KOPT-K1 (cell line): ENCODE measurements around the gene ACSM4.
"Not testable (repeated sequence)": the region's sequence is repeated elsewhere in the genome, so short reads cannot be mapped to it uniquely, and the experiment has no call there.

Experiments
- H3K27ac ChIP-seq: fragments of 200-600 bp; sonication (generic); 2 replicates; pipeline ENCODE4 v1.5.1; 2016; ENCODE audit warnings: antibody characterized with exemption, mild to moderate bottlenecking, low read depth, low read length; ENCODE audit not compliant: poor library complexity, severe bottlenecking
- H3K36me3 ChIP-seq: fragments of 200-600 bp; sonication (generic); 2 replicates; pipeline ENCODE4 v1.5.1; 2017; ENCODE audit warnings: antibody characterized with exemption, mild to moderate bottlenecking, low read length, moderate library complexity; ENCODE audit not compliant: insufficient read depth
- H3K9me3 ChIP-seq: fragments of 200-600 bp; sonication (generic); 2 replicates; pipeline ENCODE4 v1.5.1; 2017; ENCODE audit warnings: antibody characterized with exemption, low read length, mild to moderate bottlenecking; ENCODE audit not compliant: insufficient read depth, poor library complexity, severe bottlenecking

The ACSM4 gene

GRCh38 chr12:7303772-7304171 lies at the start of gene ACSM4:
TSS of gene ACSM4 (plus strand) at chr12:7304072. CDS start at chr12:7304332, 260 bp downstream.
- H3K9me3 ChIP-seq: no peaks in the 10 kb centered on the region
- H3K36me3 ChIP-seq: no peaks in the 10 kb centered on the region
- no peak within 1 kb of the TSS for H3K27ac ChIP-seq

GRCh38 chr12:7259060-7259459 lies 44.8 kb upstream of the ACSM4 start:
- Histone ChIP-seq H3K36me3 (no peaks in the 10 kb centered on the region), H3K9me3 (no peaks in the 10 kb centered on the region), H3K27ac (no peak overlapping the region)

GRCh38 chr12:7264538-7264937 lies 39.3 kb upstream of the ACSM4 start:
- Histone ChIP-seq H3K9me3 (no peaks in the 10 kb centered on the region), H3K36me3 (no peaks in the 10 kb centered on the region), H3K27ac (no peak overlapping the region)

GRCh38 chr12:7265251-7265650 lies 38.6 kb upstream of the ACSM4 start:
- Histone ChIP-seq H3K27ac (no peak overlapping the region), H3K9me3 (no peaks in the 10 kb centered on the region), H3K36me3 (no peaks in the 10 kb centered on the region)

GRCh38 chr12:7269273-7269672 lies 34.6 kb upstream of the ACSM4 start:
- Histone ChIP-seq H3K9me3 (no peaks in the 10 kb centered on the region), H3K27ac (no peak overlapping the region), H3K36me3 (no peaks in the 10 kb centered on the region)

GRCh38 chr12:7271893-7272514 lies 31.9 kb upstream of the ACSM4 start:
- Histone ChIP-seq H3K27ac (no peak overlapping the region), H3K9me3 (no peaks in the 10 kb centered on the region), H3K36me3 (no peaks in the 10 kb centered on the region)

- not testable (repeated sequence) for H3K36me3 ChIP-seq, H3K9me3 ChIP-seq, H3K27ac ChIP-seq
Measured at GRCh38 chr12:7275482-7275881, 28.4 kb upstream of the ACSM4 start.

GRCh38 chr12:7282844-7283243 lies 21.0 kb upstream of the ACSM4 start:
- H3K36me3 ChIP-seq: no peaks in the 10 kb centered on the region
- H3K9me3 ChIP-seq: no peaks in the 10 kb centered on the region

GRCh38 chr12:7289743-7290142 lies 14.1 kb upstream of the ACSM4 start:
- H3K27ac ChIP-seq: no peak overlapping the region
- H3K36me3 ChIP-seq: no peaks in the 10 kb centered on the region
- peaks cover 24% of the 10 kb centered on the region for H3K9me3 ChIP-seq

More at GRCh38 chr12:7282844-7283243, 21.0 kb upstream of the ACSM4 start:
- H3K27ac ChIP-seq: no peak overlapping the region

- H3K36me3 ChIP-seq, H3K27ac ChIP-seq: not testable (repeated sequence)
- H3K9me3 ChIP-seq: peaks cover 24% of the 10 kb centered on the region
Measured at GRCh38 chr12:7290588-7290987, 13.3 kb upstream of the ACSM4 start.

GRCh38 chr12:7292300-7292699 lies 11.6 kb upstream of the ACSM4 start:
- no peak overlapping the region for H3K27ac ChIP-seq
- H3K9me3 ChIP-seq: peaks cover 24% of the 10 kb centered on the region
- H3K36me3 ChIP-seq: no peaks in the 10 kb centered on the region

GRCh38 chr12:7293670-7294069 lies 10.2 kb upstream of the ACSM4 start:
- no peak overlapping the region for H3K27ac ChIP-seq
- H3K36me3 ChIP-seq: no peaks in the 10 kb centered on the region
- peaks cover 19% of the 10 kb centered on the region for H3K9me3 ChIP-seq

- Histone ChIP-seq H3K9me3 (peaks cover 8% of the 10 kb centered on the region), H3K36me3 (no peaks in the 10 kb centered on the region), H3K27ac (no peak overlapping the region)
Measured at GRCh38 chr12:7295529-7295928, 8.3 kb upstream of the ACSM4 start.

GRCh38 chr12:7297865-7298264 lies 6.0 kb upstream of the ACSM4 start:
- H3K36me3 ChIP-seq: no peaks in the 10 kb centered on the region
- H3K27ac ChIP-seq: no peak overlapping the region
- H3K9me3 ChIP-seq: no peaks in the 10 kb centered on the region

GRCh38 chr12:7302266-7302986 lies 1.4 kb upstream of the ACSM4 start:
- Histone ChIP-seq H3K27ac (no peak overlapping the region), H3K36me3 (no peaks in the 10 kb centered on the region), H3K9me3 (no peaks in the 10 kb centered on the region)

GRCh38 chr12:7303230-7303629 lies 642 bp upstream of the ACSM4 start:
- H3K27ac ChIP-seq: no peak overlapping the region
- no peaks in the 10 kb centered on the region for H3K36me3 ChIP-seq
- no peaks in the 10 kb centered on the region for H3K9me3 ChIP-seq
